ENCODE results near the gene FIBCD1.

Gene FIBCD1

GRCh38 chr9:130938652-130939404 is at the start of gene FIBCD1:
TSS of gene FIBCD1 (minus strand) at chr9:130939247. CDS start at chr9:130938607, 640 bp downstream.
- peak within 1 kb of the TSS; percentile 47 for H3K4me3 ChIP-seq (ENCODE audit: low read depth, low read length)

- H3K4me3 ChIP-seq (ENCODE audit: low read depth, low read length) = no peak overlapping the region
Observed at GRCh38 chr9:130988400-130988747, 49.3 kb upstream of the FIBCD1 start.

- H3K4me3 ChIP-seq (ENCODE audit: low read depth, low read length) = no peak overlapping the region
Observed at GRCh38 chr9:130987738-130988399, 48.8 kb upstream of the FIBCD1 start.

- no peak overlapping the region for H3K4me3 ChIP-seq (ENCODE audit: low read depth, low read length)
Observed at GRCh38 chr9:130987054-130987453, 48.0 kb upstream of the FIBCD1 start.

- no peak overlapping the region for H3K4me3 ChIP-seq (ENCODE audit: low read depth, low read length)
Observed at GRCh38 chr9:130986356-130986965, 47.4 kb upstream of the FIBCD1 start.

- H3K4me3 ChIP-seq (ENCODE audit: low read depth, low read length) = no peak overlapping the region
Observed at GRCh38 chr9:130985606-130986162, 46.6 kb upstream of the FIBCD1 start.

GRCh38 chr9:130985029-130985428 is 46.0 kb upstream of the FIBCD1 start:
- no peak overlapping the region for H3K4me3 ChIP-seq (ENCODE audit: low read depth, low read length)

- no peak overlapping the region for H3K4me3 ChIP-seq (ENCODE audit: low read depth, low read length)
Observed at GRCh38 chr9:130984521-130984920, 45.5 kb upstream of the FIBCD1 start.

GRCh38 chr9:130983970-130984369 is 44.9 kb upstream of the FIBCD1 start:
- H3K4me3 ChIP-seq (ENCODE audit: low read depth, low read length) = no peak overlapping the region

- no peak overlapping the region for H3K4me3 ChIP-seq (ENCODE audit: low read depth, low read length)
Observed at GRCh38 chr9:130983359-130983670, 44.3 kb upstream of the FIBCD1 start.

GRCh38 chr9:130982636-130983358 is 43.8 kb upstream of the FIBCD1 start:
- H3K4me3 ChIP-seq (ENCODE audit: low read depth, low read length) = no peak overlapping the region

- no peak overlapping the region for H3K4me3 ChIP-seq (ENCODE audit: low read depth, low read length)
Observed at GRCh38 chr9:130981756-130982137, 42.7 kb upstream of the FIBCD1 start.

- no peak overlapping the region for H3K4me3 ChIP-seq (ENCODE audit: low read depth, low read length)
Observed at GRCh38 chr9:130981002-130981755, 42.1 kb upstream of the FIBCD1 start.

GRCh38 chr9:130980526-130980925 is 41.5 kb upstream of the FIBCD1 start:
- H3K4me3 ChIP-seq (ENCODE audit: low read depth, low read length) = no peak overlapping the region

- no peak overlapping the region for H3K4me3 ChIP-seq (ENCODE audit: low read depth, low read length)
Observed at GRCh38 chr9:130979591-130980385, 40.7 kb upstream of the FIBCD1 start.

GRCh38 chr9:130977811-130978221 is 38.8 kb upstream of the FIBCD1 start:
- no peak overlapping the region for H3K4me3 ChIP-seq (ENCODE audit: low read depth, low read length)

- H3K4me3 ChIP-seq (ENCODE audit: low read depth, low read length) = no peak overlapping the region
Observed at GRCh38 chr9:130975932-130976841, 37.1 kb upstream of the FIBCD1 start.

GRCh38 chr9:130975156-130975555 is 36.1 kb upstream of the FIBCD1 start:
- H3K4me3 ChIP-seq (ENCODE audit: low read depth, low read length) = no peak overlapping the region

GRCh38 chr9:130974697-130975096 is 35.6 kb upstream of the FIBCD1 start:
- H3K4me3 ChIP-seq (ENCODE audit: low read depth, low read length) = no peak overlapping the region

Measured in iPS-11a (cell line).